NCI-H2029 (cell line): ENCODE results near the gene NEK7.
A peak's percentile ranks its signal among the peaks of the same experiment; 100 is the strongest.
"Not testable (repeated sequence)": the region's sequence is repeated elsewhere in the genome, so short reads cannot be mapped to it uniquely, and the experiment has no call there.

ENCODE experiments used
- DNase-seq: peaks from one replicate; lab custom pipeline; 2025; lab: John Stamatoyannopoulos, UW

The NEK7 gene

DNA sequence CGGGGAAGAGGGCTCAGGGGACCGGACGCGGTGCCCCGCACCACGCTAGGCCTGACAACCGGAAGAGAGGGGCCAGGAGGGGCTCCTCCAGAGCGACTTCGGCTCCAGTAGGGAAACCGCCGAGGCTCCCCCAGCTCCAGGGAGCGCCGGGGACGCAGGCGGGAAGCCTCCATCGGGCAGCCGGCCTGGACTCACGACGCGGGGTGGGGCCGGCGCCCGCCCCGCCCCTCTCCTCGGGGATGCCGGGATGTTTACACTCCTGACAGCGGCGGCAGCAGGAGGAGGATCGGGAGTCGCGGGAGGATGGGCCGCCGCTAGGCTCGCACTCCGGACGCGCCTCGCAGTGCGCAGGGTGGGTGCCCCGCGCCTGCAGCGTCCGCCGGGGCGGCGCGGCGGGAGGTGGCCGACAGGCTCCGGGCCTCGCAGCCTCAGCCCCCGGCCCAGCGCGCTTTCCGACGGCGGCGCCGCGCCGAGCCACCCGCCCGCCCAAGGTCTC, at the start of gene NEK7:
Gene NEK7, plus strand, starts transcription at position 254 of the 496 bp plus-strand sequence. CDS start 75,583 bp downstream, outside the sequence.
- peak; percentile 70 for DNase-seq

DNA sequence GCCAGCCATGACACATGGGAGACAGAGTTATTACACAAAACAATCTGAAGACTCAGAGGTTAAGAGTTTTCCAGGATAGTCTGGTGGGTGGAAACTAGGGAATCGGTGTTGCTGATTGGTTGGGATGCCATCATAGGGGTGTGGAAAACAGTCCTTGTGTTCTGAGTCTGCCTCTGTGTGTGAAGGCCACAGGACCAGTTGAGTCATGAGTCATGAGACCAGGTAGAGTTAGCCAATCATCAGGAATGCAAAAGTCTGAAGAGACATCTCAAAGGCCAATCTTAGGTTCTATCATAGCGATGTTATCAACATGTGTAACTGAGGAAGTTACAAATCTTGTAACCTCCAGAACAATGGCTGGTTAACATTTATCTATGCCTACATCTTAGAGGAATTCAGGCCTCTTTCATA, 49.7 kb upstream of the NEK7 start:
- DNase-seq = no peak

DNA sequence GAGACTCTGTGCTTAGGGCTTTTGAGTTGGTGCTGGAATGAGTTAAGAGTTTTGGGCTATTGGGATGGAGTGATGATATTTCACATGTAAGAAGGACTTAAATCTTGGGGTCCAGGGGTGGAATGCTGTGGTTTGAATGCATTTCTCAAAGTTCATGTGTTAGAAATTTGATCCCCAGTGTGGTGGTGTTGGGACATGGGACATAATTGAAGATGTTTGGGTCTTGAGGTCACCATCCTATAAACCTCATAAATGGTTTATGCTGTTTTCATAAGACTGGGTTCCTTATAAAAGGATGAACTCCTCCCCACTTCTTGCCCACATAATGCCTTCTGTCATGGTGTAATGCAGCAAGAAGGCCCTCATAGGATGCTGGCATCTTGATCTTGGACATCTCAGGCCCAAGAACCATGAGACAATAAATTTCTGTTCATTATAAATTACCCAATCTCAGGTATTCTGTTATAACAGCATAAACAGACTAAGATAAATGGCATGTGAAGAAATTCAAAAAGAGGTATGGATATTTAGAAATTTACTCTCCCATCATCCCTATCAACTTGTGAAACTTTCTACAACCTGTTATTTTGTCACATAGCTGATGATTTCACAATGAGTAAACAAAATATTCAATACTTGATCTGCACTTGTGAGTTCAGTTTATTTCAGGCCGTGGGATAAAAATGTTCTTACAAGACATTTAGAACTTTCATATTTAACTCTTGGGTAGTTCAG, 48.0 kb upstream of the NEK7 start:
- DNase-seq = no peak

DNA sequence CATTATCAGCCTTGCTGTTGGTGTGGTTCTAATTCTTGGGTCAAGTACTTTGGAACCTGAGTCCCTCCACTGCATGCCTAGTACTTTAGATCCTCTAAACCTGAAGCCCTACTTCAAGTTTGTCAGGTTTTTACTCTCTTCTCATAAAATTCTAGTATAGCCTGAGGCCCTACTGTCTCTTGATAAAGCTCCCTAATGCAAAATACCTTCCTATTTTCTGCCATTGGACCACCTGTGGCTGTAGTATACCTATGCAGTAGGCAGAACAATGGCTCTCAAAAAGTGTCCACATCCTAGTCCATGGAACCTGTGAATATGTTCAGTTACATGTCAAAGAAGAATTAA, 47.5 kb upstream of the NEK7 start:
- no peak for DNase-seq

DNA sequence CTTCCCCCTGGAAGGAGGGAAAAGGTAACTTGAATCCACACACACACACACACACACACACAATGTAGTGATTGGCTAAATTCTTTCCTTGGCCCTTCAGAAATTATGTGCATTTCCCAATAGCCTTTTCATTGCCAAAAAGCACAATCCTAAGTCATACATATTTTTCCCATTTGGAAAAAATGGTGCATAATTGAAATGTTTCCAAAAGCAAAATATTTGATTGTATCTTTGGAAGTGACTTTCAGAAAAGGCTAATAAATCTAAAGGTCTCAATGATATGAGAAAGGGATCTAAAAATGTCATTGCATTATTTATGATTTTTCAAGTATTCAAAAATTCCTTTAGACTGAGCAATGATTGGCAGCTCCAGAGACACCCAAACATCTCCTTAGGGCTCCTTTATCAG, 43.5 kb upstream of the NEK7 start:
- no peak for DNase-seq

DNA sequence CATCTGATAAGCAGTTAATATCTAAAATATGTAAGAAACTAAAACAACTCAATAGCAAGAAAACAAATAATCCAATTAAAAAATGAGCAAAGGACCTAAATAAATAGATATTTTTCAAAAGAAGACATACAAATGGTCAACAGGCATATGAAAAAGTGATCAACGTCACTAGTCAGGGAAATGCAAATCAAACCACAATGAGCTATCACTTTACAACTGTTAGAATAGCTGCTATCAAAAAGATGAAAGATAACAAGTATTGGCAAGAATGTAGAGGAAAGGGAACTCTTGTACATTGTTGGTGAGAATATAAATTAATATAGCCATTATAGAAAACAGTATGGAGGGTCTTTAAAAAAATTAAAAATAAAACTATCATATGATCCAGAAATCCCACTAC, 40.7 kb upstream of the NEK7 start:
- no peak for DNase-seq

DNA sequence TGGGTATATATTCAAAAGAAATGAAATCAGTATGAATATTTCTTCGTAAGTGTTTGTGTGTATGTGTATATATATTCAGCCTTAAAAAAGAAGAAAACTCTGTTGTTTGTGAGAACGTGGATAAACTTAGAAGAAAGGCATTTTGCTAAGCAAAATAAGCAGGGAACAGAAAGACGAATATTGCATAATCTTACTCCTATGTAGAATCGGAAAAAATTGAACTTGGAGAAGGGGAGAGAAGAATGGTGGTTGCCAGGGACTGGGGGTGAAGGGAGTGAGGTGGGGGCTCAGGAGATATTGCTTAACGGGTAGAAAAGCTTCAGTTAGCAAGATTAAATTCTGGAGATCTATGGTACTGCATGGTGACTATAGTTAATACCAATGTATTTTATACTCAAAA, 40.3 kb upstream of the NEK7 start:
- no peak for DNase-seq

DNA sequence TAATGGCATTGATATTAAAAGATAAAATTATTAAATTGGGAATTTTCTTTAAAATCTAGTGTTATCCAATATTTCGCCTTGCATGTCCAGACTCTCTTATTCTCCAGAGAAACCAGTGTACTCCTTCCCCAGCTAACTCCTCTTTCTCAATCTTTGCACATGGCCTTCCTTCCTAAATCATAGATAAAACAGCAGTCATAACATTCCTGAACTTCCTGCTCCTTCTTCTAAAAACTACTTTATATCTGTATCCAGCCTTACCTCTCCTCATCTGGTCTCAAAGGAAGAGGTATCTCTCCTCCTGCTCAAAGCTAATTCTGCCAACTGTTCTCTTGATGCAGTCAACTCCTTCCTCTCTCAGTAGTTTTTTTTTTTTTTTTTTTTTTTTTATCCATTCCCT, 39.5 kb upstream of the NEK7 start:
- DNase-seq = no peak

DNA sequence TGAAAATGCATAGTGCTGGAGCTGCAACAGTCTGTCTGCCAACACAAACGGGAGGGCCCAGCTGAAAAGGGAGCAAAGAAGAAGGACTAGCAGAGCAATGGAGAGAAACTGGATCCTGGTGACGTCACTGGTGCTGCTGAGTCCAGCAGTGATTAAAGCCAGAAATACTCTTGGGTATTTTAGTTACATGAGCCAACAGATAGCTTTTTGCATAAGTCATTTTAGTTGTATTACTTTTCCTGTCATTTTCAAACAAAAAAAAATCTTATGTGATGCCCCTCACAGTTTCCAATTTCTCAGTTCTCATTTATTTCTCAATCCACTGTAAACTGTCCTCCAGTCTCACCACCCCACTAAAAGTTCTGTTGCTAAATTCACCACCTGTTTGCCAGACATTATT, 38.7 kb upstream of the NEK7 start:
- no peak for DNase-seq

DNA sequence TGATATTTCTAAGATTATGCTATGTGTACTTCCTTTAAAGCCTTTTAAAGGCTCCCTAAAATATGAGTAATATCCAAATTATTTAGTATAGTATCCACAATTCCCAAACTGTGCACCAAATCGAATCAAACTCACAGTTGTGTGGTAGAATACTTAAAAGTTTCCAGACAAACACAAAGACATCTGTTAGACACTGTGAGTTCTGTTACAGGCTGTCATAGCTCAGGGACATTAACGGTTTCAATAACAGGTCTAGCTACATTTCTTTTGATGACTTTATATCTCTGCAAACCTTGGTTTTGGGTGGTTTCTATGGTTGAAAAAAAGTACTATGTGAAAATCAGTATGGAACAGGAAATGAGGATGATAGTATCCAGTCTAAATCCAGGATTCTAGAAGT, 36.9 kb upstream of the NEK7 start:
- no peak for DNase-seq

DNA sequence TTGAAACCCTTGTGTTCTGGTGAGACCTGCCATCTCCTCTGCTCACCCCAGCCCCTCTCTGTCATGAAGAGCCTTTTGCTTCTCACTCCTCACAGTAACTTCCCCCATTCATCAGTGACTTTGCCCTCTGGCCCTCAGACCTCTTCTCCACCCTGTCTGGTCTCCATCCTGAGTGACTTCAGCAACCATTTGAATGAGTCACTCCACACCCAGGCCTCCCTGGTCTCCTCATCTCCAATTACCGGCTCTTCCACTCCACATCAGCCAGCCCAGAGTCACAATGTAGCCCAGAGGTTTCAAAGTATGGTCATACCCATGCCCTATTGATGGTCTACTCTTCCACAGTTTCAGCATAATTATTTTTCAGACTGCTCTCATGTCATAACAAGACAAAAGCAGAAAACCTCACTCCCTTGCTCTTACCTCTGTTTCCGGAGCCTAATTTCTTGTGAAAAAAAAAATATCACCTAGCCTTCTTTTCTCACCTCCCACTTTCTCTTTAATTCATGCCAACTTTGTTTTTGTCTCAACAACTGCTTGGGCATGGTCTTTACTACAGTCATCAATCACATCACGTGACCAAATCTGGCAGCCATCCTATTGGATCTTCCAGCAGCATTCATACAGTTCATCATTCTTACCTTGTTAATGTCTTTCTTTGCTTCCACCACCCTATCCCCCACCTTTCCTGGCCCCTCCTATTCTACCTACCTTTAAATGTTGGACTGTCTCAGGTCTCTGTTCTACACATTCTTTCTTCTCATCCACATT, 35.6 kb upstream of the NEK7 start:
- DNase-seq = no peak

DNA sequence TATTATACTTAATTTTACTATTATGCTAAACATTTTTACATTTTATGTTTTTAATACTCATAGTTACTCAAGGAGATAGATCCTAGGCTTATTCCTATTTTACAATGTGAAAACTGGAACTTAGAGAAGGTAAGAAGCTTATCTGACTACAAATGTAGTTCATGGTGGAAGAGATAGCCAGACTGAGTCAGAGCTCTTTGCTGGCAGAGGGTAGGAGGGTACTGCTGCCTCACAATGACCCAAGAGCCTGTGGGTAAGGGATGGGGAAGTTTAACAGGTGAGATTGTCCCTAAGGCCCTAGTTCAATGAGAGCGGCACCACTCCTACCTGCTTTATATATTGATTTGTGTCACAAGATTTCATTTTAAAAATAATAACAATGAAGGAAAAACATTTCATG, 34.1 kb upstream of the NEK7 start:
- DNase-seq = no peak

DNA sequence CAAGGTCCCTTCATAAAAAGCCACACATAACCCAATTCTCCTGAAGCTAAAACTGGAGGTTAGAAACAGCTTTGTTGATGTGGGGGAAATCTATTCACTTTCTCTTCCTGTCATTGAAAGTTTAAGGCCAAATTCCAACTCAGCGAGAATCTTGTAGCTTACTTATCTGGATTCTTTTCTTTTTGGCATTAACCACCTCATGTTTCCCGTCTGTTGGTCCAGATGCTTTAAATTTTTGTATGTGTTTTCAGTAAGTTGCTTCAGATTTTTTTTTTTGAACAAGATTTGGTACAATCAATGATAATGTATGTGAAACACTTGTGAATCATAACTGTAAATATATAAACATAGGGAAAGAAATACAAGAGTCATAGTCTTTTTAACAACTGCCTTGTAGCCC, 33.7 kb upstream of the NEK7 start:
- no peak for DNase-seq

DNA sequence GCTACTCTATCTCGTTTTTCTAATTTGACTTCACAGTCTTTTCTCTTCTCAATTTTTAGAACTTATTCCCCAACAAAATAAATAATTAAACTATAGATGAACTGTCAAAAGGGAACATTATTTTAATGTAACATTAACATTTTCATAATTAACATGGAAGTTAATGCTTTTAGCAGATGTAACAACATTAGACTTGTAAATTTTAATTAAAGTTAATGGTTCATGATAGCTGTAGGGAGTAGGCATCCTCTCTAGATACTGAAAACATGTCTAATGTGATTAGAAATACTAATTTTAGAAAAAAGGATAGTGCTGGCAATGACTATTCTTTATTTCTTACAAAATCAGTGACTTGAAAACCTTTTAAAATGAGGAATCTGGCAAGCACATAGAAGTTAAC, 32.1 kb upstream of the NEK7 start:
- no peak for DNase-seq

DNA sequence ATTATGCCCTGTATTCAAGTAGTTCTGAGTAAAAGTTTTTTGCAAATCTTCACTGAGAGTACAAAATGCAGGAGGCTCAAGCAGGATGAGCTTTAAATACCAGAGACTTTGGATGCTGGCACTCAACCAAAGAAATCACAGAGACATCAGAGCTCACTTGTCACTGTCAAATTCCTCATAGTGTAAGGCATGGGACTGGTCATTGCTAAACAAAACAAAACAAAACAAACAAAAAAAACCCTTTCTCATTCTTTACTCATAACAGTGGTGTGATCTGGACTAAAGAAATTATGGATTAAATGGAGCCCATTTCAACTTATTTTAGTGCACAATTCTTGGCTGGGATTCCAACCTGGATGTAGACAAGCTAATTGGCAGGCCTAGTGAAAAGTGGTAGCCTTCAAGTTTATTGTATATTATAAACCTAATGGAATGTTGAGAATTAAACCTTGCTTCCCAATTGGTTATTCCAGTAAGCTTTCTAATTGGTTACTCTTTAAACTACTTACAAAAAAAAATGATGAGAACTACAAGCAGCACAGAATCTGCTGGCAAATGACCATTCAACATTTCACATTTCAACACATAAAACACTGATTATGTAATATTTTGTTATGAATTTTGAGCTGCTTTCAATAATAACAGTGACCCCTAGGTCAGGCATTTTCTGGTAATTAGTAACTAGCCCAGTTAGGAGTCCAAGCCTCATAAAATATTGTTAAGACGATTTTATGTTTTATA, 30.6 kb upstream of the NEK7 start:
- no peak for DNase-seq

DNA sequence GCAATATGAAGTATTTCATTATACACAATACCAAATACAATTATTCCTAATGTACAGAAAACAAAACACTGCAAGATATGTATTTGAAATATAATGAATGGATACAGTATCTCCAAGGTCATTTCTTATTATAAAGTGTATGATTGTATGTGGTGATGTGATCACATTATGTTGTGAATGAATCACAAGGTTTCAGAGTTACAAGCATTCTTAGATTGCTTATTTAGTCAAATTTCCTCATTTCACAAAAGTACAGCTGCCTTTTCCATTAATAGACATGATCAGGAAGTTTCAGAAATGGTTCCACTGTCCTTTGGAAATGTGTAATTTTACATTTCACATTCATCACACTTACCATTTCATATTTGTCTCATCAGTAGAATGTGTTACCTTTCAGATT, 28.3 kb upstream of the NEK7 start:
- no peak for DNase-seq

DNA sequence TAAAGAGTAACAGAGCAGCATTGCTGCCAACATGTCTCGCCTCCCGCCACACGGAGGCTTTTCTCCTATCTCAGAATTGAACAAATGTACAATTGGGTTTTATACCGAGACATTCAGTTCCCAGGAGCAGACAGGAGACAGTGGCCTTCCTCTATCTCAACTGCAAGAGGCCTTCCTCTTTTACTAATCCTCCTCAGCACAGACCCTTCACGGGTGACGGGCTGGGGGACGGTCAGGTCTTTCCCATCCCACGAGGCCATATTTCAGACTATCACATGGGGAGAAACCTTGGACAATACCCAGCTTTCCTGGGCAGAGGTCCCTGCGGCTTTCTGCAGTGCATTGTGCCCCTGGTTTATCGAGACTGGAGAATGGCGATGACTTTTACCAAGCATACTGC, 26.7 kb upstream of the NEK7 start:
- not testable (repeated sequence) for DNase-seq

DNA sequence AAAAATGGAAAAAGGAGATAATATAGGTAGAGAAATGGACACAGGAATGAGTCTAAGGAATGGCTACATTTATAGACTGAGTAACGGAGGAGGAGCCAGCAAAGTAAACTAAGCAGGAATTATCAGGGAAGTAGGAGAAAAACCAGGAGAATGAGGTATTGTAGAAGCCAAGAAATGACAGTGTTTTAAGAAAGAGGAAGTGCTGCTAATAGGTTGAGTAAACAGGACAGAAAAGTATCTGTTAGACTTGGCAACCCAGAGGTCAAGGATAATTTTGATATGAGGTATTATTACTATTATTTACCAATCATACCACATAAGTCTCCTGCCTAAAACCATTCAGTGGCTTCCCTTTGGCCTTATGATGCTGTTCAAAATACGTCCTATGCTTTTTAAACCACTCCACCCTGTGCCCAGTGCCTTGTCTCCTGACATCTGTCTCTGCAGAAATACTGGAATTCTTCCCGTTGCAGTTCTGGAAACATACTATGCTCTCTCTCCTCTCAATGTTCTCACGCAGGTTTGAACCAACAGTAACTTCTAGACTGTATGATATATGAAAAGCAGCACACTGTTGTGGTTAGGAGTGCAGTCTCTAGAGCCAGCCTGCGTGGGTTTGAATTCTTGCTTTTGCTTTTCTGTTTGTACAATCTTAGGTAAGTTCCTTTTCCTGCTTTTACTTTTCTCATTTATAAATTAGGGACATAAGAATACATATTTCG, 24.6 kb upstream of the NEK7 start:
- DNase-seq = no peak

DNA sequence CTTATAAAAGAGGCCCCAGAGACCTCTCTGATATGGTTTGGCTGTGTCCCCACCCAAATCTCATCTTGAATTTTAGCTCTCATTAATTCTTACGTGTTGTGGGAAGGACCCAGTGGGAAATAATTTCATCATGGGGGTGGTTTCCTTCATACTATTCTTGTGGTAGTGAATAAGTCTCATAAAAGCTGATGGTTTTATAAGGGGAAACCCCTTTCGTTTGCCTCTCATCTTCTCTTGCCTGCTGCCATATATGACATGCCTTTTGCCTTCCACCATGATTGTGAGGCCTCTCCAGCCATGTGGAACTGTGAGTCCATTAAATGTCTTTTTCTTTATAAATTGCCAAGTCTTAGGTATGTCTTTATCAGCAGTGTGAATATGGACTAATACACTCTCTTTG, 22.5 kb upstream of the NEK7 start:
- no peak for DNase-seq

DNA sequence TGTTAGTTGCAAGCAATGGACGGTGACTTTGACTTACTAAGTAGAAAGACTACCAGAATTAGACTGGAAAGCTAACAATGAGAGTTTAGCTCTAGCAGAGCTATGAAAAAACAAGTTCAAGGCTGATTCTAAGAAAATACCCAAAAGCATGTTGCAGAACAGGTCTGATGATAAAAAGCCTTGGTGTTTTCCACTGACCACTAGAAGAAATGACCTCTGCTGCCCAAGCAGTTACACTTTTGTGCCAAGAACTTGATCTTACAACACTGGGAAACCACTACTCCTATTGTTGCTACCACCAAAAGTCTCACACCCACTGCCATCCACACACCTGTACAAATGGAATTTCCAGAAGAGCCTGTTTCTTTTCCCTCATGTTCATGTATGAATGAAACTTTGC, 21.4 kb upstream of the NEK7 start:
- DNase-seq = no peak

DNA sequence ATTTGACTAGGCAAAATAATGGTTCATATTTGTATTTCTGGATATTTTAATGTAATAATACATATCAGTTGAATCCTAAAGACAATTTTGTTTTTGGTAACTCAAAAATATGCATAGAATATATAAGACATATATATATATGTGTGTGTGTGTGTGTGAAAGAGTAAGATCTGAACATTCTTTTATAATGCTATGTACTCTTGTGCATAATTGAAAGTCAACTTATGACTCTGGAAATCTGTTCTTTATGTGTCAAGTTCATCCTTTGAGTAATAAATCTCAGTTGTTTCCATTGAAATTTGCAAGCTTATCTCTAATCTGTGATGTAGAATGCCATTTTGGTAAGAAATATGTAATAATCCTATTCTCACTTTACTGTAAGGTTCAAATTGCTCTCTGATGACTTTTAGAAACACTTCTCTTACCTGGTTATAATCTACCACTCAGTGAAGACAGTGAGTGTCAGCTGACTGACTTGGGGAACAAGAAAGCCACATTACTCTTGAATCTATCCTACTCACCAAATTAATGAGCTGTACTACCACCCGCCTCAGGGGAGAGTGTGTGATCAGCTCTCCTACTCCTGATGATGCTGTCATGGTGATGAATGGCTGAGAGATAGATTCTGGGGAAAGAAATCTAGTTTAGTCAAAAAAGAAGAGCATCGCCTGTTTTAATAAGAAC, 15.0 kb upstream of the NEK7 start:
- no peak for DNase-seq

DNA sequence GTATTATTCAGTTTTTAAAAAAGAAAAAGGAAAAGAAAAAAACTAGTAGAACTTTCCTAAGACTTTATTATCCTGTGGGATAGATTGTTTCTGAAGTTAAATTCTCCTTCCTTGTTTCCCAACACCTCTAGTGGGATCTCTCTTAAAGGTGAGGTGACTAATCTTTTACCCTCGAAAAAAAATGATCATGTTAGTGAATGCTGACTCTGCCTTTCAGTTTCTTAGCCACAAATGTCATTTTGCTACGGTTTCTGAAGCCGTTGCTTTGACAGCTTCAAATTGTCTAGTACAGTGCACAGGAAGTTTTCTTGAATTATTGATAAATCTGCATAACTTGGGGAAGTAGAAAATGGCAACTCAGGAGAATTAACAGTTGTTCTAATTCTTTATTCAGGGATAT, 13.0 kb upstream of the NEK7 start:
- DNase-seq = no peak
